Measurements from ENCODE around the gene CRACDL. TPM values are rescaled to one million over a fixed set of nuclear protein-coding genes. Genes with fewer than 3 reads are reported as not detected.

CRACDL gene
- total and polyA plus RNA-seq, 7 donors: 0.36 to 8.8 (median 1.5) TPM

DNA sequence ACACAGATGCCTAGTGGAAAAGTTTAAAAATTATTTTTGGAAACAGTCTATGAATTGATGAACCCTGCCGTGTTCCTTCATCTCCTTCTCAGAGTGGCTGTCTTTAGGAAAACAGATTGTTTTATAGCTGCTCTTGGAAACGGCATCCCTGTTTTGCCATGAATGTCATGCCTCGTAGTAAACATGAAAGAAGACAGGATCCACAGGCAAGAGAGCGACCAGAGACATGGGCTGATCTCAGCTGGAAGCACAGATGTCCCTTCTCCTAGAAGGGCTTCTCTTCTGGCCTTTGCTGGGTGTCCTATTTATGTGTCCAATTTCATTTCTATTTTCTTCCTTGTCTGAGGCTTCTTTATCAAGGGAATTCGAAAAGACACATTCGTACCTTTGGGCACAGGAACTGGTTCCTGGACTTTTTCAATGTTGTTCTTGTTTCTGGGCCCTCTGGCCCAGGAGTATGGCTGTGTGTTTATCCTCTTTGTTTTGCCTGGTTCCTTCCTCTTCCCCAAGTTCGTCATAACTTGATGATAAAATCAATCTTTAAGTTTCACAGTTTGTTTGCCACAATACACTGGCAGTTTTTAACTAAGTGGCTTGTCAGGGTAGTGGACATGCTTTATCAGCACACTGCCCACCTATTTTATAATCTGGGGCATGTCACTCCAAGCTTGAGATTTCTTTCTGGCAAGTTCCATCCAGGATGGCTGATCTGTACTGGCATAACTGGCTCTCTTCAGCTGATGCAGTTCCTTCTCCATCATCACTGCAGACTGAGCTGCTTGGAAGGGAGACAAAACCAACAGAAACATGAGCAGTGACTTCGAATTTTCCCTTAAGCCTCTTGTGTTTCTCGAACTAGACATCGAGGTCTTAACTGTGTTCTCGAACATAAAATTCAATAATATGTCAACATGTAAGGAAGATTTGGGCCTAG is 141.9 kb downstream of the CRACDL start:
- WGBS, 2 donors: 81 to 84% methylated on average over 11 of the region's 11 CpGs
- Histone ChIP-seq H3K4me1 (peaks cover 0 to 14% (median 3%) of the 10 kb centered on the region in 4 donors), H3K36me3 (no peaks in the 10 kb centered on the region), H3K27me3 (no peaks in the 10 kb centered on the region), H3K9me3 (no peaks in the 10 kb centered on the region), H3K4me3 (no peak overlapping the region), H3K27ac (peak overlapping the region in 1 of 4 donors; percentile 2)
- intact Hi-C loops (cut with DNase I): no loop called here
- no peak for DNase-seq
- TF ChIP-seq POLR2A (IDR thresholded peaks at IDR 0.05): no peak
- no peak for TF ChIP-seq EP300 (IDR thresholded peaks at IDR 0.05)
- TF ChIP-seq, protein P1, sequence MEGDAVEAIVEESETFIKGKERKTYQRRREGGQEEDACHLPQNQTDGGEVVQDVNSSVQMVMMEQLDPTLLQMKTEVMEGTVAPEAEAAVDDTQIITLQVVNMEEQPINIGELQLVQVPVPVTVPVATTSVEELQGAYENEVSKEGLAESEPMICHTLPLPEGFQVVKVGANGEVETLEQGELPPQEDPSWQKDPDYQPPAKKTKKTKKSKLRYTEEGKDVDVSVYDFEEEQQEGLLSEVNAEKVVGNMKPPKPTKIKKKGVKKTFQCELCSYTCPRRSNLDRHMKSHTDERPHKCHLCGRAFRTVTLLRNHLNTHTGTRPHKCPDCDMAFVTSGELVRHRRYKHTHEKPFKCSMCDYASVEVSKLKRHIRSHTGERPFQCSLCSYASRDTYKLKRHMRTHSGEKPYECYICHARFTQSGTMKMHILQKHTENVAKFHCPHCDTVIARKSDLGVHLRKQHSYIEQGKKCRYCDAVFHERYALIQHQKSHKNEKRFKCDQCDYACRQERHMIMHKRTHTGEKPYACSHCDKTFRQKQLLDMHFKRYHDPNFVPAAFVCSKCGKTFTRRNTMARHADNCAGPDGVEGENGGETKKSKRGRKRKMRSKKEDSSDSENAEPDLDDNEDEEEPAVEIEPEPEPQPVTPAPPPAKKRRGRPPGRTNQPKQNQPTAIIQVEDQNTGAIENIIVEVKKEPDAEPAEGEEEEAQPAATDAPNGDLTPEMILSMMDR (IDR thresholded peaks at IDR 0.05): no peak
- TF ChIP-seq POLR2AphosphoS5 (IDR thresholded peaks at IDR 0.05): no peak

DNA sequence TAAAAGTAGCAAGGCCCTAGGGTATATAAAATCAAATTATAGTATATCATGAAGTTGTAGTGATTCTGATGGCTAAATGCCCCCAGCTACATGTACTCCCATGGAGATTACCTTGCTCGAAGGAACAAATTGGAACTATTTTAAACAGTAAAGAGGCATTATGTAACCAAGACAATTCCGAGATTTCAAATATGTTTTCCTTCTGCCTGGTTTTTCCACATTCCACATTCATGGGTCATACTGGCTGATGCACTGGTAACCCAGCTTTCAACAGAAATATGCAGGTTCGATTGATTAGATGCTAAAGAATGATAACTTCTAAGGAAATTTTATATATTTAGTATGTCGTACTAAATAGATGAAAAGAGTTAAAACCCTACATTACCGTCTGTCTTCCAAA is 142.8 kb downstream of the CRACDL start:
- intact Hi-C loops (cut with DNase I): no loop called here
- Histone ChIP-seq H3K9me3 (no peaks in the 10 kb centered on the region), H3K36me3 (no peaks in the 10 kb centered on the region), H3K4me1 (peaks cover 0 to 14% (median 3%) of the 10 kb centered on the region in 4 donors), H3K27me3 (no peaks in the 10 kb centered on the region), H3K27ac (no peak overlapping the region), H3K4me3 (no peak overlapping the region)
- TF ChIP-seq, protein P1 (IDR thresholded peaks at IDR 0.05): no peak
- no peak for TF ChIP-seq POLR2A (IDR thresholded peaks at IDR 0.05)
- TF ChIP-seq EP300 (IDR thresholded peaks at IDR 0.05): no peak
- TF ChIP-seq POLR2AphosphoS5 (IDR thresholded peaks at IDR 0.05): no peak
- no peak for DNase-seq
- 88 to 92% methylated on average over 5 of the region's 5 CpGs for WGBS, 2 donors

DNA sequence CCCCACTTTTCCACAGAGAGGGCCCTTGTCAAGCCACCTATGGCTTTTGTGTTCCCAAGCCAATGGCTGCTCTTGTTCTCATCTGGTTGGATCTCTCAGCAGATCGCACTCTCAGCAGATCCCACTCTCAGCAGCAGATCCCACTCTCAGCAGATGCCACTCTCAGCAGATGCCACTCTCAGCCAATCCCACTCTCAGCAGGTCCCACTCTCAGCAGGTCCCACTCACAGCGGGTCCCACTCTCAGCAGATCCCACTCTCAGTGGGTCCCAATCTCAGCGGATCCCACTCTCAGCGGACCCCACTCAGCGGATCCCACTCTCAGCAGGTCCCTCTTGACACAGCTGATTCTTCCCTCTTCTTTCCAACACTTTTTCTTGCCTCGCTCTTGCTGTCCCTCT is 145.8 kb downstream of the CRACDL start:
- no peak overlapping the region for H3K27ac ChIP-seq
- H3K4me1 ChIP-seq: peaks cover 0 to 14% (median 3%) of the 10 kb centered on the region in 4 donors
- DNase-seq: no peak
- intact Hi-C loops (cut with DNase I): no loop called here
- H3K4me3 ChIP-seq: no peak overlapping the region
- no peaks in the 10 kb centered on the region for H3K27me3 ChIP-seq
- 95 to 97% methylated on average over 6 of the region's 6 CpGs for WGBS, 2 donors
- TF ChIP-seq, protein P1 (IDR thresholded peaks at IDR 0.05): no peak
- TF ChIP-seq POLR2AphosphoS5 (IDR thresholded peaks at IDR 0.05) (no peak), EP300 (IDR thresholded peaks at IDR 0.05) (no peak), POLR2A (IDR thresholded peaks at IDR 0.05) (no peak)
- H3K36me3 ChIP-seq: no peaks in the 10 kb centered on the region
- no peaks in the 10 kb centered on the region for H3K9me3 ChIP-seq

DNA sequence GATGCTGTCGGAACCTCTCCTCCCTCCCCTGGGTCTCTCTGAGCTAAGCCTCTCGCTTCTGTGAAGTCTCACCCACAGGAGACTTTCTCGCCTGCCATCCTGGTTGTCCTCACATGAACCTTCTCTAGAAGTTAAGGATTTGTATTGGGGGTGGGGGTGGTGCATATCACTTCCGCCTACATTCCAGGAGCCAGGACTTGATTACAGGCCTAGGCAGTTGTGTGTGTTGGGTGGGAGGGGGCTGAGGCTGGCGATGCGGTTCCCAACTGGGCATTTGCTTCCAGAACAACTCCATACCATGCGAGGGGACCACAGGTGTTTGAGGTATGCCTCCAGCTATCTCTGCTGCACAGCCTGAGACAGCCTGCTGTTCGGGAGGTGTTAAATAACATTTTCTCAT is 148.3 kb downstream of the CRACDL start:
- no peak overlapping the region for H3K4me3 ChIP-seq
- TF ChIP-seq POLR2AphosphoS5 (IDR thresholded peaks at IDR 0.05) (no peak), EP300 (IDR thresholded peaks at IDR 0.05) (no peak), POLR2A (IDR thresholded peaks at IDR 0.05) (no peak)
- TF ChIP-seq, protein P1 (IDR thresholded peaks at IDR 0.05): no peak
- H3K27ac ChIP-seq: no peak overlapping the region
- intact Hi-C loops (cut with DNase I): no loop called here
- no peak for DNase-seq
- no peaks in the 10 kb centered on the region for H3K9me3 ChIP-seq
- H3K36me3 ChIP-seq: no peaks in the 10 kb centered on the region
- no peaks in the 10 kb centered on the region for H3K4me1 ChIP-seq
- H3K27me3 ChIP-seq: no peaks in the 10 kb centered on the region
- 83 to 90% methylated on average over 8 of the region's 8 CpGs for WGBS, 2 donors
